Fibroblast of skin of left biceps (primary cell): ENCODE data around the gene MOSPD2.

Experiments used
- DNase-seq, 2 experiments: peaks; one replicate each; pipeline ENCODE4 v3.0.0-alpha.2; 2013; ENCODE audit warnings: low read depth in 2 of 2

Gene MOSPD2

DNA sequence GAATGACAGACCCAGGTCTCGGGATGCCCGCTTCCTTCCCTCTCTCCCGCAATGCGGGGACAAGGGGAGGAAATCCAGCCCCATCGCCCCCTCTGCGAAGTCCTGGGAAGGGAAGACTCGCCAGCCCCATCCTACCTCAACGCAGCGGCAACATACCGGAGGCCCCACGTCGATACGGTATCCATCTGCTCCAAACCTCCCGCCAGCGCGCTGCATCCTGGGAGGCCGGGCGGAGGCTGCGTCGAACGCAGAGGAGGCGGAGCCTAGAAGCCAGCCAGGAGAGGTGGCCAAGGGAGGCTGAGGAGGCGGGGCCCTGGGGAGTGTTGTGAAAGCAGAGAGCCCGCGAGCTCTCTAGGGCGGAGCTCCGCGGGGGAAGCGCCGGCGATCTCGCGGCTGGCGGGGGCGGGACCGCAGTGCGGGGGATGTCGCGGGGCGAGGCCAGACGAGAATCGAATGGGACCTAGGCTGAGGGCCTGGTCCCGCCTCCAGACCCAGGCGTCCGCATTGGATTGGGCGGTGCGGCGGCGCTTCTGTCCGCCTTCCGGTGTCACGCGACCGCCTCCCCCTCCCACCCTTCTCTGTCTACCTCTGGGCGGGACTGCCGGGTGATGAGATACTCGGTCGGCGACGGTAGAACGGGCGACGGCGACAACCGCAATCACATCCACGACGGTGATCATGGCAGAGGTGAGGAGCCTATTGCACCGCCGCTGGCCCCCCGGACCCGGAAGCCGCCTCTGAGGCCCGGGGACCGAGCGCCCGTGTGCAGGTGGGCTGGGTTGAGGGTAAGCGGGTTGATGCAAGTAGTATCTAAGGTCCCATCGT lies at the start of gene MOSPD2, which contains the start of gene FANCB:
TSS of gene MOSPD2 (plus strand) at position 571 of the 825 bp plus-strand sequence. CDS start at position 679, 108 bp downstream.
TSS of gene FANCB (minus strand) at position 219 of the 825 bp plus-strand sequence. CDS start 7,559 bp downstream, outside the sequence.
- DNase-seq, result peak; percentile 86 to 87

DNA sequence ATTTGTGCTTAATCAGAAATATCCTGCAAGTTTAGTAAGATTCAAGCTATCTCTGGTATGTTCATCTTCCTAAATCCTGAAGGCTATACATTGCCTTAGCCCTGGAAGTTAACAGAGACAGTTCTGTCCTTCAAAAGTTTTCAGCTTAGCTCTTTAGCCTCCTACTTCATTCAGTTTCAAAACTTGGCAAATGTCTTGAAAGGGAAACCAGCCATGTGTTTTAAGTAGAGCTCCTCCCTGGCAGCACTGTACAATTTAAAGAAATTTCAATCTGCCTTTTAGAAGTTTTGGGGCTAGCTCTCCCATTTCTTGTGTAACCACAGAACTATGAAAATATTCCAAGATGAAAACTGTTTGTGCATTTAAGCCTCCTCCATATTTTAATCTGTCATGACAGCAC lies 47.4 kb upstream of the MOSPD2 start:
- no peak for DNase-seq

DNA sequence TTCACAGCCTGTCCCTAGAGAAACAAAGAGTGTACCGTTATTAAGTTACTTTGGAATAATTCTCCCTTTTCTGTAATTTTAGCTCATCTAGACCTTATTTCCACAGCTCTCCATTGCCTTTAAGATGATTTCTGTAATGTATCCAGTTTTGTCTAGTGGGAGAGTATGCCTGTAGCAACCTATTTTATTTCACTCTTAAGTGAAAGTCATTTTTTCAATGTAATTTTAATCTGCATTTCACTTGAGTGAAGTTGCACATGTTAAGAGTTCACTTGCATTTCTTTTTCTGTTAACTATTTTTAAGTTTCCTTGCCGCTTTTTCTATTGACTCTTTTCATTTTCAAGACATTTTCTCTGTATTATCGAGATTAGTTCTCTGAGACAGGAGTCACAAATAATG lies 46.9 kb upstream of the MOSPD2 start:
- DNase-seq, result no peak

DNA sequence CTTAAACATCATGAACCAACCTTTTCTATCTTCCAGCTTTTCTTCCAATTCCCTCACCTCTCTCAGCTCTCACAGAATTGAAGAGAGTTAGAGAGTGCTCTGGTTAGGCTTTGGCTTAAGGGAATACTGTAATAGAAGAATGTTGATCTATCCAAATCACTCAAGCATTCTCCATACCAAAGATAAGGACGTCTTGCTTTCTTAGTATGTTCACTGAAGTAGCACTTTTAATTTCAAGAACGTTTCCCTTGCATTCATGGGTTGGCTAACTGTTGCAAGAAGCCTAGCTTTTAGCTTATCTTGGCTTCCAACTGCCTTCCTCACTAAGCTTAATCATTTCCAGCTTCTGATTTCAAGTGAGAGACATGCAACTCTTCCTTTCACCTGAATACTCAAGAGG lies 43.6 kb upstream of the MOSPD2 start:
- DNase-seq, result no peak

DNA sequence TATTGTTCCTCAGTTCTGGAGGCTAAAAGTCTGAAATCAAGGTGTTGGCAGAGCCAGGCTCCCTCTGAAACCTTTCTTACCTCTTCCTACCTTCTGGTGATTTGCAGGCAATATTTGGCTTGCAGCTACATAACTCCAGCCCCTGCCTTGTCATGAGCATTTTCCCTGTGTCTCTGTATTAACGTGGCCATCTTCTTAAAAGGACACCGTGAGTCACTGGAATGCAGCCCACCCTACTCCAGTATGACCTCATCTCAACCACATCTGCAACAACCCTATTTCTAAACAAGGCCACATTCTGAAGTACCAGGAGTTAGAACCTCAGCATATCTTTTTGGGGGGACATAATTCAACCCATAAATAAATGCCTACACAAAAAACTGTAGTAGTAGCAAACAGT lies 41.1 kb upstream of the MOSPD2 start:
- peak; percentile 5 to 11 for DNase-seq

DNA sequence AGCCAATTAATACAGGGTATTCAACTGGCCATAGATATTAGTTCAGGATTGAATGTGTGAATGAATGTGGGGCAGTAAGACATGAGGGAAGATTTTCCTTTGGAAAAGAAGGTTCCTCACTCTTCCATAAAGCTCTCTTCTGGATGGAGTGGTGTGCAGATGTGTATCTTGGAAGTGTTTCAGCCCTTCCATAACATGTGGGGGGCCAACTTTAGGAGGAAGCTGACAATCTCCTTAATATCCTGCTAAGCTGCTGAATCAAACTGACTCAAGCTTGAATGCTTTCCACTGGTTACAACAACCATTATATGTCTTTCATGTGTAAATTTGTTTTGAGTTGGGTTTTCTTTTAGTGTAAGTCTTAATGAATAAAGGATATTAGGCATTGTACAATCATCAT lies 40.6 kb upstream of the MOSPD2 start:
- DNase-seq, result peak; percentile 5 to 20

DNA sequence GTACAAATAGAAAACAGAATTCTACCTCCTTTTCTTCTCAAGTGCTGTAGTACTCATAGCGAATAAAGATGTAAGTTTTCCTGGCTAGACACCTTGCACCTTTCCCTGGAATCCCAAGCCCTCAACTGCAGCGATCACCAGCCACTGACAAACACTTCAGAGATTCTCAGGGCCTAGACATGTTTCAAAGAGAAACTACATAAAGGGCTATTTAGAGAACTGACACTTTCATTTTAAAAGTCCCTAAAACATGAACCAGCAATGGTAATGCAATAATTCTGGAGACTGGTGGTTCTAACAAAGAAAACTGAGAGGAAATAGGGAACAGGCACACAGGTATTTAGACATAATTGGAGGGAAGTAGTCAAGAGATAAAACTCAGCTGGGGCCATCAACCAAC lies 36.1 kb upstream of the MOSPD2 start:
- DNase-seq, result no peak

DNA sequence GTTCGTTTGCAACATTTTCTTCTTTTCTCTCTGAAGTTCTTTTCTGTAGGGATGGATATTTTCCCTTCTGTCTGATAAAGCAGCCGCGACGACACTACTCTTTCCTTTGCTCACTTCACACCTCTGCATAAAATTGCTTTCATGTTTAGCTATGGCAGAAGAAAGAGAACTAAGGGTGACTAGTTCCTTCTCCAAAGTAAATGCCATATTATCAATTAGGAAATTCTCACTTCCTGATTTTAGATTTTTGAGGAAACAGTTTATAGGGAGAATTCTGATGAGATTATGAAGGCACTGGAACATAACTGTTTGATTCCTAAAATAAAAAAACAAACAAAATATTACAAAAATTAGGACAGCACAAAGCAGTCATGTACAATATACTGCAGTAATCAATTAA lies 29.6 kb upstream of the MOSPD2 start:
- DNase-seq, result no peak

DNA sequence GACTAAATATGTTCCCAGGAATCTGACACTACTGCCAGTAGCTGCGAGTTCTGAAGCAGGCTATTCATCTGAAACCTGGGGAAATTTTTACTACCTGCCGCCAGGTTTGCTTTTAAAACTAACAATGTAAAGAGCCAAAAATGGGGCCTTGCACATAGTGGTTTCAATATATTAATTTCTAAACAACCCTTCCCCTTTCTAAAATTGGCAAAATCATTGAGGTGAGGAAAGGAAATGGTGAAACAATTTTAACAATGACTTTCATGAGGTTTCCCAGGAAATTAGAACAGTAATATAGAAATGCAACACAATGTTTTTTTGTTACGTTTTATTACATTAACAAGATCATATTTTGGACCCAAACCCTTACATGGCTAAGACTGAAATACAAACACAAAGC lies 21.7 kb upstream of the MOSPD2 start:
- DNase-seq, result no peak

DNA sequence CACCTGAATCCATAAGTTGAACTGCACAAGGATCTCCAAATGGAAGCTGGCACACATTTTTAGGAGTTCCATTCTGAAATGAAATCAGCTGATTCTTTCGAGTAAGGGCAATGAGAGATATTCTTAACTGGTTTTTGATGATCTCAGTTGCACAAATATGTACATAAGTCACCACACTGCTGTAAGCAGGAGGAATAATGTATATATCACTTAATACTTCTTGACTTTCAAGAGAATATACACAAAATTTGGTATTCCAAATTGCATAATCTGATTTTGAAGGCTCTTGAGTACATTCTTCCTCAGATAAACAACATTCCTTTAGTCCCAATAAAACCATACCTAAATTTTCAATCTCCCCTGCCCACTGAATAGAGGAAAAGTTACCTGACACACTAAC lies 8.6 kb upstream of the MOSPD2 start:
- DNase-seq, result peak; percentile 34 to 43

DNA sequence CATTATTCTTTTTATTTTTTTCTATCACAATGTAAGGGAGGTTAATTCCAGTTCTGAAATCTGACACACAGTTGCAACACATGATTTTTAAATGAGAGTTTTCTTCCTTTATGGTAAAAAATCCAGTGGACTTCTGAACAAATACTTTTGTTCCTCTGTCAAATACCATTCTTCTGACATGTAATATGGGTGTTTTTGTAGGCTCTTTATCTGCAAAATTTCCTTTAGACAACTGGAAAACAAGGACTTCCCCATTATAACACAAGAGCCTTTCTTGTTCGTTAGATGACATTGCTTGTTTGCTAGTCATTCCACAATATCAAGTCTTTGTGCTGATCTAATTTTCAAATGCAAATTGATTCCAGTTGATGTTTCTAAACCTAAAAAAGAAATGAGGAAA lies 8.0 kb upstream of the MOSPD2 start:
- peak; percentile 0 to 12 for DNase-seq

DNA sequence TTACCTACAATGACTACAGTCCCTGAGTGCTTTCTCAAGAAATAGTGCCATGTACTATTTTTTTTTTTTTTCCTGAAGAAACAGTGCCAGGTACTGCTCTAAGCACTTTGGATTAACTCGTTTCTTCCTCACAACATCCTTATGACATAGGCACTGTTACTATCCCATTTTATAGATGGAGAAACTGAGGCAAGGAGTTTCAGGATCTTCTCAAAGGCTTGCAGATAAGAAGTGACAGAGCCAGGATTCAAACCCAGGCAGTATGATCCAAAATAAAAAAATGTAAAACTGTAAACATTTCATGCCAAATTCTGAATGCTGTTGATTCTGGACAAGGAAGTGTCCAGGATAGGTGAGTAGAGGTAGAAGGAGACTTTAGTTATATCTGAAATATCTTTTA lies 1.5 kb upstream of the MOSPD2 start:
- DNase-seq, result no peak

DNA sequence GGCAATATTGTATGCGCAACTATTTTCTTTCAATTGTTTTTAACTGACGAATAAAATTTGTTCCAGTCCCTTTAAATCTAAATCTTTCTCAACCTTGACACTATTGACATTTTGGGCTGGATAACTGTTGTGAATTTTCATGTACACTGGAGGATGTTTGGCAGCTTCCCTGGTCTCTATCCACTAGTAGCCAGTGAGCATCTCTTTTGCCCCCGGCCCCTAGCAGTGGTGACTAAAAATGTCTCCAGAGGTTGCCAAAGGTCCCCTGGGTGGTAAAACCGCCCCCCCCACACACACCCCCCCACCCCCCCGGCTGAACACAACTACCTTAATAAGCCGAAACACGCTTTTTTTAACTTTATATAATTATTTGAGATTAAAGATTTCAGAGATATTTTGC lies 866 bp upstream of the MOSPD2 start:
- DNase-seq, result no peak

DNA sequence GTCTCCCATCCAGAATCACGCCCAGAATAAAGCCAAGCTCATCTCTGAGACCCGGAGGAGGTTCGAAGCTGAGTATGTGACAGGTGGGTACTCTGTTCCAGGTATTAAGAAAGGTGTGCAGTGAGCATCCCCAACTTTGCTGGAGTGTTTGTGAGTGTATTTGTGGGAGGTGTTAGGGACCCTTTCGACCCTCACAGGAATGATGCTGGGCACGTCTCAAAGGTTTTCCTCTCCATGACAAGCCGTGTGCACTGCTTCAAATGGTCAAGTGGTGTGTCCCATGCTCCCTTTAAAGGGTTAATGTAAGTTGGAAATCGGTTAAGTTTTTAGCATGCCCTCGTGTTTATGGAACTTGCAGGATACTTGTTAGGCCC lies 442 bp downstream of the MOSPD2 start:
- DNase-seq, result no peak

DNA sequence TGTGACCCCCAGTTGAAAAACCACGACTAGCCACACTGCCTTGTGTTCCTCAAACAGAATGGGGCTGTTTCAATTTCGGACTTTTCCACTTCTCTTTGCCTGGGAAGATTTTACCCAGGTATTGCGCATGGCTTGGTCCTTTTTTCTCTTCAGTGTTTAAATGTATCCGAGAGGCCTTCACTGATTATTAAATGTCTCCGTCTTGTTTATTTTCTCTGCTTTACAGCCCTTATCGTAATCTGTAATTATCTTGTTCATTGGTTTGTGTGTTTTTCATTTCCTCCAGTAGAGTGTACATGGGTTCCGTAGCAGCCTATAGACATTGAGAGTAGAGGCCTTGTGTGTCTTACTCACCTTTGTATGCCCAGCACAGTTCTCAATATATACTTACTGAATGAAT lies 2.4 kb downstream of the MOSPD2 start:
- DNase-seq, result no peak

DNA sequence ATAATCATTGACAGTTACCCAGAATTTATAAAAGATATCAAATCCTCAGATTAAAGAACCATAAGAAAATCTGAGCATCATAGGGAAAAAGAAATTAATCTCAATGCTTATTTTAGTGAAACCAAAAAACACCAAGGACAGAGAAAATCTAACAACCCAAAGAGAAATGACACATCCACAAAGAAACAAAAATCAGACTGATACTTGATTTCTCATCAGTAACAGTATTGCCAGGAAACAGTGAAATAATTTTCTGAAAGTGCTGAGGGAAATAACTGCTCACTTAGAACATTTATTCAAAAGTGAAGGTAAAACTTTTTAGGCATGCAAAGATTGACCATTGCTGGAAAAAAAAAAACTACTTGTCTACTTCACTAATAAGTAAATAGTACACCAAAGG lies 10.6 kb downstream of the MOSPD2 start:
- no peak for DNase-seq

DNA sequence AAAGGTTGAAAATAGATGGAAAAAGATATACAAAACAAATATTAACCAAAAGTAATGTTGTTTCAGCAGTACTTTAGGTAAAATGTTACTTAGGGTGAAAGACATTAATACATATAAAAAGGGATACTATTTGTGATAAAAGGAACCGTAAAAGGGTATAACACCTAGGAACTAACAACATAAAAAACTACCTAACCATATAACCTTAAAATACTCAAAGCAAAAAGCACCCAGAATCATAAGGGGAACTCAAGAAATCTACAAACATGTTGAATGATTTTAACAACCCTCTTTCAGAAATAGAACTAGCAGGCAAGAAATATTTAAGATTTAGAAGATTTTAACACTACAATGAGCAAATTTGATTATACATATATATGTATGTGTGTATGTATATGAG lies 11.5 kb downstream of the MOSPD2 start:
- DNase-seq, result no peak

DNA sequence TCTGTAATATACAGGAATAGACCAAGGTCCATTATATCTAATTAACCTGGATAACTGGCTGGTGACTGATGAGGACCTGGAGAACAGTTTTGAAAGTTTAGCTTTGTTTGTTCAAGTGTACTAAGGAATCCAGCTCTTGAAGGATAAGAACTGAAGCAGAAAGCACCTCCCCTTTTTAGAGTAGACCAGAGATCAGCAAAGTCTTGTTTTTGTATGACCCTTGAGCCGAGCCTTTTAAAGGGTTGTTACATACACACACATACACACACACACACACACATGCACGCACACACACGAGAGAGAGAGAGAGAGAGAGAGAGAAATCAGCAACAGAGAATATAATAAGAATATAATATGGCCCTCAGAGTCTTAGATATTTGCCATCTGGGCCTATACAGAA lies 13.0 kb downstream of the MOSPD2 start:
- DNase-seq, result no peak

DNA sequence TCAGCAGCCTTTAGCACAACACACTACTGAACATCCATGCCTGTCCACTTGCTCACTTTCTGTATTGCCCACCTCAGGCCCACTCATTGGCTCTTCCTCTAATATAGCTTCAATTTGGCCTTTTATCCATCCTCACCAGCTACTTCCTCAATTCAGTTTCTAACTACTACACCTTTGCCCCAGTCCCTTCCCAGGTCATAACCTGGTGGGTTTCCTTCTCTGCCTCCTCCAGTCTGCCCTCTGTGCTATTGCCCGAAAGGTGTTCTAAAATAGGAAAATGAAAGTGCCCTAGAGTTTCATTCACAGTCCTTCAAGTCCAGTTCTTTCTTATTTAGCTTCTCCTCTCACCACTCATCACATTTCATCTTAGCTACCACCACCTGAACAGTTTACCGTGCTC lies 23.1 kb downstream of the MOSPD2 start:
- no peak for DNase-seq

DNA sequence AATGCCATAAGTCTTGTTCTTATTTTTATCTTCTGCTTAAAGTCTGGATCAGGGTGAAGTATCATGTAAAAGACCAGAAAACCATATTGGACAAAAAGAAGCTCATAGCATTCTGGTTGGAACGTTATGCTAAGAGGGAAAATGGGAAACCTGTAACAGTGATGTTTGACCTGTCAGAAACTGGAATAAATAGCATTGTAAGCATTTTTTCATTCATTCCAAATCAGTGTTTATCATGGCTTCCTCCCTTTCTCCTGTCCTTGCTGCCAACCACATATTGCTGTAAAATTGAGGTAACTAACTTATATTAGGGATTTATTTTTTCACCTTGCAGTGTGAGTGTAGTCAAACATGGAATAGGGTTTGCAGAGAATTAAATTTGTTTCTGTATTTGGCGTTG lies 23.8 kb downstream of the MOSPD2 start:
- DNase-seq, result no peak

DNA sequence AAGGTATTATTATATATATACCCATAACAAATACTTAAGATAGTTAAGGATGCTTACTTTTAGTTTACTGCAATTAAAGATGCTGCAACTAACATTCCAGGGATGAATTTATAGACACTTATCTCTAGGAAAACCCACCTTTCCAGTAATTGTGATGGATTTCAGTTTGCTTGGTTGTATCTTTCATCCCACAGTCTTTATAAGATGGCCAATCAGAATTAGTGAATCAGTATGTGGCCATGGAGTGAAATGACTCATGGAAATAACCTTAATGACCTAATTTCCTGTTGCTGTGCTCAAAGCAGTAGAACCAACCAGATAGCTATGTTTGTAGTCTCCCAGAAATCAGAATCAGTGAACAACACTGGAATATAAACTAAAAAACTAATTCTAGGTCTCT lies 26.4 kb downstream of the MOSPD2 start:
- no peak for DNase-seq

DNA sequence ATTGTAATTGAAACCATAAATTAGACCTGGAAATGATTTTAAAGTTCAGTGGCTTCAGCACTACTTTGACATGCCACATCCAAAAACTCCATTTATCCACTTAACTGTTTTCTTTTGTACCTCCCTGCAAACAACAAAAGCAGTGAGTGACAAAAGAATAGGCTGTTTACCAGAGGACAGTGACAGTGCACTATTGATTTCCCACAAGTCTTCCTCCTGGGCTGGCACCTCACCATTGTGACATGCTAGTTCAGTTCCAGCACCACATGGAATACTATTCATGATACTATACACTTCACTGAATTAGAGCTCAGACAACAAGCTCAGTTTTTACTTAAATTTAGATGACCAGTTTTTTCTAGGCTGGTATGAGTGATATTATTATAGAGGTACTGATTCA lies 29.3 kb downstream of the MOSPD2 start:
- DNase-seq, result no peak

DNA sequence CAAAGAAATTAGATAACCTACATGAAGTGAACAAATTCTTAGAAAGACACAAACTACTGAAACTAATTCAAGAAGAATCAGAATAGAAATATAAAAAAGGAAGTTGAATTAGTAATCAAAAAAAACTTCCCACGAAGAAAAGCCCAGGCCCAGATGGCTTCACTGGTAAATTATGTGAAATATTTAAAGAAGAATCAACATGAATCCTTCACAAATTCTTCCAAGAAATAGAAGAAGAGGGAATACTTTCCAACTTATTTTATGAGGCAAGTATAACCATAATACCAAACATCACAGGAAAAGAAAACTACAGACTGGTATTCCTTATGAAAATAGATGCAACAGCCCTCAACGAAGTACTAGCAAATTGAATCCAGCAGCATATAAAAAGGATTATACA lies 30.7 kb downstream of the MOSPD2 start:
- no peak for DNase-seq

DNA sequence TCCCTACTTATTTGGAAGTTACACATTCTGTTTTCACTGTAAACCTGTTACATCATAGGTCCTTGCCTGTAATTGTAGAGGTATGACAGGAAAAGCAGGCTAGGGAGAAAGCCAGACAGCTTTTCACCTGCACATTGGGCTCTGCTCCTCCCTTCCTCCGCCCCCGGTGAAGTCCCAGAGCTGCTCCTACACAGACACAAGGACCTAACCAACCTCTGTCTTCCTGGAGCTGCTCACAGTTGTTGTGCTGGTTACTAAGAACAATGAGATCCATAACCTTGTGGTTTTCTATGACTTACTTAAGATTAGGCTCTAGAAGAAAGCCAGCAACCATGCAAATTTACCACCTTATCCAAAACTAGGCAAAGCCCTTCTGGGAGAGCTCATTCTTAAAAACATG lies 40.0 kb downstream of the MOSPD2 start:
- DNase-seq, result no peak
